Stimulated activated CD4-positive, alpha-beta T cell treated with anti-CD3 and anti-CD28 coated beads, Interleukin-2, amount 100 ng/mL, for 48 hours (primary cell): ENCODE results near the gene CHRNA4.

Experiments
- DNase-seq, 2 donors: peaks; one replicate each; pipeline ENCODE4 v3.0.0-alpha.2; 2020

The CHRNA4 gene

DNA sequence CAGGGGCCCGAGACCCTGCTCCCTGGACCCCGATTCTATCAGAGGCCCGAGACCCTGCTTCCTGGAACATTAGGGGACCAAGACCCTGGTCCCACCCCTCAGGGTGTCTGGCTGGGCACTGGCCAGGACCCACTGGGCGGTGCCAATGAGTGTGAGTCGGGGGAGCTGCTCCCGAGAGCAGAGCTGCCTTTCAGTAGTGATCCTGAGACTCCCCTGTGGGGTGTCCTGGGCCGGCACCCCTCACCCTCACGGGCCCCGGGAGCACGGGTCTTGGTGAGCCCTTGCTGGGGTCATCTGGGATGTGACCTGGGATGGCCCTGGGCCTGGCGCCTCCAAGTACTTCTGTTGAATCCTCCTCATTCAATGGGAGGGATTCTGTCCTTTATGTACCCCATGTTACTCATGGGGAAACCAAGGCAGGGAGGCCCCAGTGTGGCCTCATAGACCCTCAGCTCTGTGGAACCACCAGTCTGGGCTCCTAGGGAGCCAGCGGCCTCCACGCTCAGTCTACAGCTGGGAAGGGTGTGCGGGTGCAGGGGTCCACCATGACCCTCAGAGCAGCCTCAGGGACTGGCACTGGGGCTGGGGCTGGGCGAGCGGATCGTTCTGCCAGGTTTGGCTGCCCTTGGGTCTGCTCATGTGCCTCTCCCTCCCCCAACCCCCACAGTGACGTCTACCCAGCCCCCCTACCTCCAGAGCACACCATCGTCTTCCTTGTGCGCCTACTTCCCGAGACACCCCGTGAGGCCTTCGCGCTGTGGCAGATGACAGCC is 42.6 kb downstream of the CHRNA4 start:
- DNase-seq: no peak

- DNase-seq: no peak
Observed at GRCh38 chr20:63317601-63318291, 43.4 kb downstream of the CHRNA4 start.

DNA sequence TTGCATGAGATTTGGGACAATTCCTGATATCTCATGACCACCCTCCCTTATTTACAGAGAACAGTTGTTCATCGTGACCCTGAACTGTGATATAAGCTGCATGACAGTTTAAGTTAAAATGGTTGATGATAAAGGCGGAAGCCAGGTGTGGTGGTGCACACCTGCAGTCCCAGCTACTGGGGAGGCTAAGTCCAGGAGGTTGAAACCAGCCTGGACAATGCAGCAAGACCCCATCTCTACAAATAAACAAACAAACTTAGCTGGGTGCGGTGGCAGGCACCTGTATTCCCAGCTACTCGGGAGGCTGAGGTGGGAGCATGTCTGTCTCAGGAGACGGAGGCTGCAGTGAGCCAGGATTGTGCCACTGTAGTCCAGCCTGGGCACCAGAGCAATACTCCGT is 44.1 kb downstream of the CHRNA4 start:
- DNase-seq: no peak

- no peak for DNase-seq
Observed at GRCh38 chr20:63316502-63316921, 44.6 kb downstream of the CHRNA4 start.

DNA sequence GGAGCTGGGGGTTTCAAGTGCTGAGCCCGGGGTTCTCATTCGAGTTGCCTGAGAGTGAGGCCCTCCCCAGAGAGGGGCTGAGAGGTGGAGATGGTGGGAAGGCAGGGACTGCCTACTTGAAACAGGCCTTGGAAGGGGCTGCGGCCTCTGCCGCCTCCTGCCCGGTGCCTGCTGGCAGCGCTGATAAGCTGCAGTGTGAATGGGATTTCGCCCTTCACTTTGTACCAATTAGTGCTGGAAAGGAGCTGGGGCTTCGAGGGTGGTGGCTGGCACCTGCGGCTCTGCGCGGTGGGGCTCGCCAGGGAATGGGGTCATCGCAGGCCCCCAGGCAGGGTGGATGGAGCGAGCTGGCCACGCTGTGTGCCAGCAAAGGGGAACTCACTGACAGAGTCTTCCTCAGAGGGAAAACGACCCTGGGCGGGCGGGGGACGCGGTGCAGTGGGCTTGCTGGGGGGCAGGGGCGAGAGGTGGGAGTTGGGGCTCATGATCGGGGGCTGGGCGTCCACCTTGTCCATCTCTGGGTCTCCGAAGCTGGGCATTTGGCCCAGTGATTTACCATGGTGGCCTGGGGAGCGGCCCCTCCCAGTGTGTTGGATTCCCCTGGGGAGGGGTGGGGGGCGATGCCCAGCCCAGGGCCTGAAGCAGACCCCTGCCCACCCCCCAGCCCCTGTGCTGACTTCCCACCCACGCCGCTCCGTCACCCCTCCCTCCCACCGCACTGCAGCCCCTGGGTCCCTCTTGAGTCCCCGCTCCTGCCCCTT is 45.2 kb downstream of the CHRNA4 start:
- DNase-seq: no peak

DNA sequence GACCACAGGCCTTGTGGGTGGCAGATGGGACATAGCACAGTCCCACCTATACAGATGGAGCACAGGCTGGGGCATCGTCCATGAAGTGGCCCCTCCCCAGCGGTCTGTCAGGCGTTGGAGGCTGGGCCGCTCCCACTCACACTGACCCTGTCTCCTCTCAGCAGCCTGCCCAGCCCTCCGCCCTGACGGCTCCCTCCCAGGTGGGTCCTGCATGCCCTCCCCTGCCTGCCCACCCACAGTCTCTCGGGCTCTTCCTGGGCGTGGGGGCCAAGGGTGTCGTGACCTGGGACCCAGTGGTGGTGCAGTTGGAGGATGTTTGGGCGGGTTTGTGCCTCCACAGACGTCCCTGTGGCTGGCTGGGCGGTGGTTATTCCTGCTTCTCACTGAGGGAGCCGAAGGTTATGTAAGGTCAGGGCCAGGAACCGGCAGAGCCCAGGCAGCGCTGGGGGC is 45.9 kb downstream of the CHRNA4 start:
- no peak for DNase-seq

- no peak for DNase-seq
Observed at GRCh38 chr20:63314566-63315239, 46.4 kb downstream of the CHRNA4 start.

DNA sequence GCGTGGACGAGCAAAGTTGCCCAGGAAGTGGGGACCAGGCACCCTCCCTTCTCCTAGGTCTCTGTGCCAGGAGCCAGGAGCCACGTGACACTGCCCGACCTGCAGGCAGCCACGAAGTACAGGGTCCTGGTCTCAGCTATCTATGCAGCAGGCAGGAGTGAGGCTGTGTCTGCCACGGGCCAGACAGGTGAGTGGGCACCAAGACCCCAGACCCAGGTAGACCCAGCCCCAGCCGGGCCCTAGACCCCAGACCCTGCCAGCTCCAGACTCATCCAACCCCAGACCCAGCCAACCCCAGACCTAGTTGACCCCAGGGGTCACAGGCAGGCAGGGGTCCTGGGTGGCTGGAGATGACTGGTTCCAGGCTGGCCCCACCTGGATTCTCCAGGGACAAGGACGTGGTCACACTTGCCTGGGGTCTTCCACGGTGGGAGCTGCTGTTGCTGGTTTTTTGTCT is 47.1 kb downstream of the CHRNA4 start:
- no peak for DNase-seq

GRCh38 chr20:63313349-63314014 is 47.7 kb downstream of the CHRNA4 start:
- no peak for DNase-seq

DNA sequence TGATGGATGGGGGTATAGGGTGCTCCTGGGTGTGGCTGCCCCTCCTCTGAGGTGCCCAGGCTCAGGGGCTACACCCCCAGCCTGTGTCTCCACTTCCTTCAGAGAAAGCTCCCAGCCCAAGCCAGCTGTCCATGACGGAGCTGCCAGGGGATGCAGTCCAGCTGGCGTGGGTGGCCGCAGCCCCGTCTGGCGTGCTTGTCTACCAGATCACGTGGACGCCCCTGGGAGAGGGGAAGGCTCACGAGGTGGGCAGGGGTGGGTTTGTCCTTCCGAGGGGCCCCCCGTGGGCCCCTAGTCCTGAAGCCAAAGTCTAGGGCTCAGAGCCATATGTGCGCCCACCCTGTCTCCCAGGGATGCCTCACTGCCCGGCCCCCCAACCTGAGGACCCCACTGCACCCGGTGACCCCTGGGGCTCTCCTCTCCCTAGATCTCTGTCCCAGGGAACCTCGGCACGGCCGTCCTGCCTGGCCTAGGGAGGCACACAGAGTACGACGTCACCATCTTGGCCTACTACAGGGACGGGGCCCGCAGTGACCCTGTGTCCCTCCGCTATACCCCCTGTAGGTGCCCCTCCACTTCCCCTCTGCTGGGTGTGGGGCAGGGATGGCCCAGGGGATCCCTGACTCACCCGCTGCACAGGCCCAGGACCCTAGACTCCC is 48.3 kb downstream of the CHRNA4 start:
- DNase-seq: no peak

- no peak for DNase-seq
Observed at GRCh38 chr20:63312273-63312672, 48.9 kb downstream of the CHRNA4 start.

DNA sequence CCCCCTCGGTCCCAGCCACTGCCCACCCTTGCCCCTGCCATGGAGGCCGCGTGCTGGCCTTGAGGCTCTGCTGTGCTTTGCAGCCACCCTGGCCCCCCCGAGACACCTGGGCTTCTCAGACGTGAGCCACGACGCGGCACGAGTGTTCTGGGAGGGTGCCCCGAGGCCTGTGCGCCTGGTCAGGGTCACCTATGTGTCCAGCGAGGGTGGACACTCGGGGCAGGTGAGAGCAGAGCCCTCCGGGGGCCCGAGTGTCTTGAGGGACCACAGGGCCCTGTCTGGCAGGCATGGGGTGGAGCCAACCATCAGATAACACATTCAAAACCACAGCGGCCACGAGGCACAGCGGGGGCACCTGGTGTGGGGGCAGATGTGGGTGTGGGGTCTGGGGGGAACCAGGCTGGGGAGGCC is 49.3 kb downstream of the CHRNA4 start:
- DNase-seq: no peak

DNA sequence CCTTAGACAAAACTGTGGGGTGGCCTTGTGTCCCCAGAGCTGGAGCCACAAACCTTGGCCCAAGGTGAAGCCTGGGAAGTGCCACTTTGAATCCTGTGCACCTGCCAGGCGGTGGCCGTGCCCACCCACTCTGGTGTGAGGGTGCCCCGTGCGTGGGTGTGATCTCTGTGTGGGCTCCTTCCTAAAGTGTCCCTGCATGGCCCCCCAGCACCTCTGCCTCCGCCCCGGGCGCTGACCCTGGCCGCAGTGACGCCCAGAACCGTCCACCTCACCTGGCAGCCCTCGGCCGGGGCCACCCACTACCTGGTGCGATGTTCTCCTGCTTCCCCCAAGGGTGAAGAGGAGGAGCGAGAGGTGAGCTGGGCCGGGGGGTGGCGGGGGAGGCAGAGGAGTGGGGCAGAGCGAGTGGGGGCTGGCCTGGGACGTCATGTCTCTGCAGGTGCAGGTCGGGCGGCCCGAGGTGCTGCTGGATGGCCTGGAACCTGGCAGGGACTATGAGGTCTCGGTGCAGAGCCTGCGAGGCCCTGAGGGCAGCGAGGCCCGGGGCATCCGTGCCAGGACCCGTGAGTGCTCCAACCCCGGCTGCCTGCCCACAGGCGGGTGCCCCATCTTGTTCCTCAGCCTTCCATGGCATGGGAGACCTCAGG is 49.8 kb downstream of the CHRNA4 start:
- DNase-seq: no peak

DNA sequence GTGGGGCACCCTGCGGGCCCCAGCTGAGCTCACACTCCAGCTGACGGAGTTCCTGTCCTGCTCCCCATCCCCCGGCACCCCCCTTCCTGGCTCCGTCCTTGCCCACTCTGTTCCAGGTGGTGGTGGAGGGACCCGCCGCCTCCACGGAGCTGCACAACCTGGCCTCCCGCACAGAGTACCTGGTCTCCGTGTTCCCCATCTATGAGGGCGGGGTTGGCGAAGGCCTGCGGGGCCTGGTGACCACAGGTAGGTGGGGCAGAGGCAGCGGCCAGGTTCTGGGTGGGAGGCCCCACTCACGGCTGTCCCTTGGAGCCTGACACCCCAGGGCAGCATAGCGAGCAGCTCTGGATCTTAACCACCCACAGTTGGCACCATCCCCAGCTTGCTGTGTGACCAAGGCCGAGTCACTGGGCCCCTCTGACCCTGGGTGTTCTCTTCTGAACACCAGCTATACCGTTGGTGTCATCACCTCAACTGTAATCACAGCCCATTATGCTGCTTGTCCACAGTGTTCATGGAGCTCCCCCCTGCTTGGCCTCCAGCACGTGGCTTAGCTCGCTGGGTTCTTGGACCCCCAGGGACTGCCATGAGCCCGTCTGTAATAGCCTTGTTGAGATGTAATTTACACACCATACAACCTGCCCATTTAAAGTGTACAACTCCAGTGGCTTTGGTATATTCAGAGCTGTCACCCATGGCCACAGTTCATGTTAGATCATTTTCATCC is 50.7 kb downstream of the CHRNA4 start:
- no peak for DNase-seq

DNA sequence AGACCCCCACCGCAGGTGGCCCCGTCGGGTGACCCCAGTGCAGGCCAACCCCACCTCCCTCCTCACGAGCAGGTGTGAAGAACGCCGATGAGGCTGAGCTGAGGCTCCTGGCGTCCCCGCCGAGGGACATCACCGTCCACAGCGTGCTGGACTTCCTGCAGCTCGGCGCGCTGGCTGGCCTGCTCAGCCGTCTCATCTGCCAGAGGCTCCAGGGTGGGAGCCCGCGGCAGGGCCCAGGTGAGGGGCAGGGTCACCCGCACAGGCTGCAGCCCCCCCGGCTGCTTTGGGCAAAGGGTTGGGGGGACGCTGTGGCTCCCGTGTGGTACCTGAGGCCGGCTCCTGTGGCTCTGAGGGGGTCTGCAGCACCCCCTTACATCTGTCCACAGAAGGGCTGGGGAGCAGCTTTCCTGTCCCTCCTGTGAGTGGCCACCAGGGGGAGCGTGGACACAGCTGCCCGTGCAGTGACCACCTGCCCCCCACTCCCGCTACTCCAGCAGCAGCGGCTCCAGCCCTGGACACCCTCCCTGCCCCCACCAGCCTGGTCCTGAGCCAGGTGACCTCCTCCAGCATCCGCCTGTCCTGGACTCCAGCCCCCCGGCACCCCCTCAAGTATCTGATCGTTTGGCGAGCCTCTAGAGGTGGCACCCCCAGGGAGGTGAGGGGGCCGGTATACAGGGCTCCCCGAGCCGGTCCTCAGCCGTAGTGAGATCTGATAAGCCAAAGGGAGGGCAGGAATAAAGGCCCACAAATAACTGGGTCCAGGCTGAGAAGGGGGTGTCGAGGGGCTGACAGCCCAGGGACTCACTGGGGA is 51.7 kb downstream of the CHRNA4 start:
- peak in 1 of 2 donors; percentile 21 for DNase-seq

DNA sequence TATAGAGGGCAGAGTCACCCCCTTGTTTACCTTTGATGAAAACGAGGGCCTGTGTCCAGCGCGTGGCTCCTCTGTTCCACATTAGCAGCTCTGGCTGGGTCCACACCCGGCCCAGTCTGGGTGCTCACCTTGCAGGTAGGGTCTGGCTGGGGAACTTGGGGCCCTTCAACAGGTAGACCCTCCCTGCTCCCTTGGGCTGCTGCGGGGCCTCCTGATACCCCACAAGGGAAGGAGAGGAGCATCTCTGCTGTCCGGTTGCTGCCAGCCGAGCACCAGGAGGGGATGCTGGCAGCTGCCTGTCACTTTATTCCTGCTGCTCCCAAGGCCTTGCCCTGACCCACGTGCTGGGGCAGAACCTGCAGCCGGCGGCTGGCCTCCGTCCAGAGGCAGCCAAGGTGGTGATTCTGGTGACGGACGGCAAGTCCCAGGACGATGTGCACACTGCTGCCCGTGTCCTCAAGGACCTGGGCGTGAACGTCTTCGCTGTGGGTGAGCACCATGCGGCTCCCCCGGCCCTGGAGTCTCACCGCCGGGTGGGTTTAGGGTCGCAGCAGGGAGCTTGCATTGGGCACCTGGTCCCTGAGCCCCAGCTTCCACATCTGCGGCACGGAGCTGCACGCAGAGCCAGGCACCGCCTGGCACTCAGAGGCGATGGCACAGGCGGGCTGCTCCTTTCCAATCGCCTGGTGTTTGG is 52.8 kb downstream of the CHRNA4 start:
- no peak for DNase-seq

- DNase-seq: no peak
Observed at GRCh38 chr20:63307538-63308217, 53.5 kb downstream of the CHRNA4 start.
